ENCODE measurements around the gene KLHDC4. TPM values are rescaled to one million over a fixed set of nuclear protein-coding genes. Genes with fewer than 3 reads are reported as not detected.

KLHDC4 gene
- total RNA-seq, 1 donor from 2014 or later = 29.0 TPM

- no peak for TF ChIP-seq CTCF (conservative IDR thresholded peaks at IDR 0.05; ENCODE audit: low read depth, low read length)
- no peak for DNase-seq (ENCODE audit: low read depth)
- no peak overlapping the region for H3K4me3 ChIP-seq (ENCODE audit: low read depth, low read length)
Observed at GRCh38 chr16:87691686-87692079, 74.1 kb downstream of the KLHDC4 start.

GRCh38 chr16:87690911-87691685, 74.7 kb downstream of the KLHDC4 start:
- no peak overlapping the region for H3K4me3 ChIP-seq (ENCODE audit: low read depth, low read length)
- DNase-seq (ENCODE audit: low read depth) = no peak
- TF ChIP-seq CTCF (conservative IDR thresholded peaks at IDR 0.05; ENCODE audit: low read depth, low read length) = no peak

GRCh38 chr16:87689956-87690465, 75.8 kb downstream of the KLHDC4 start:
- no peak for DNase-seq (ENCODE audit: low read depth)
- no peak overlapping the region for H3K4me3 ChIP-seq (ENCODE audit: low read depth, low read length)
- TF ChIP-seq CTCF (conservative IDR thresholded peaks at IDR 0.05; ENCODE audit: low read depth, low read length) = no peak

- no peak overlapping the region for H3K4me3 ChIP-seq (ENCODE audit: low read depth, low read length)
- no peak for DNase-seq (ENCODE audit: low read depth)
Observed at GRCh38 chr16:87688876-87689815, 76.6 kb downstream of the KLHDC4 start.

GRCh38 chr16:87687998-87688529, 77.7 kb downstream of the KLHDC4 start:
- no peak for TF ChIP-seq CTCF (conservative IDR thresholded peaks at IDR 0.05; ENCODE audit: low read depth, low read length)
- H3K4me3 ChIP-seq (ENCODE audit: low read depth, low read length) = no peak overlapping the region
- DNase-seq (ENCODE audit: low read depth) = no peak

More at GRCh38 chr16:87688876-87689815, 76.6 kb downstream of the KLHDC4 start:
- no peak for TF ChIP-seq CTCF (conservative IDR thresholded peaks at IDR 0.05; ENCODE audit: low read depth, low read length)

- TF ChIP-seq CTCF (conservative IDR thresholded peaks at IDR 0.05; ENCODE audit: low read depth, low read length) = no peak
- DNase-seq (ENCODE audit: low read depth) = no peak
- no peak overlapping the region for H3K4me3 ChIP-seq (ENCODE audit: low read depth, low read length)
Observed at GRCh38 chr16:87687126-87687910, 78.5 kb downstream of the KLHDC4 start.
